GM23248 (cell line): ENCODE measurements around the gene ACACA.

Experiments used
- EZH2 ChIP-seq: fragments of 200-600 bp; sonication (generic); IDR thresholded peaks from 2 replicates; pipeline ENCODE4 v1.6.1; 2018; ENCODE audit warnings: antibody characterized with exemption, mild to moderate bottlenecking; ENCODE audit not compliant: insufficient read depth, poor library complexity, severe bottlenecking
- EZH2phosphoT487 ChIP-seq: fragments of 200-600 bp; sonication (generic); IDR thresholded peaks from 2 replicates; pipeline ENCODE4 v1.6.1; 2018; ENCODE audit warnings: antibody characterized with exemption, moderate library complexity, mild to moderate bottlenecking, low read depth; ENCODE audit not compliant: insufficient read depth

- no peak for TF ChIP-seq EZH2
- no peak for TF ChIP-seq EZH2phosphoT487
These were observed 173.6 kb downstream of the ACACA start for GRCh38 chr17:37233036-37233435.
